ENCODE measurements around the gene KMT2B.

KMT2B gene

GRCh38 chr19:35692010-35692409 lies 25.8 kb upstream of the KMT2B start:
- Histone ChIP-seq H3K27ac (ENCODE audit: low read depth, low read length, severe bottlenecking) (no peak overlapping the region), H3K4me1 (ENCODE audit: control insufficient read depth, insufficient read depth, low read length, poor library complexity, severe bottlenecking) (no peaks in the 10 kb centered on the region), H3K9me3 (ENCODE audit: control insufficient read depth, low read length) (no peaks in the 10 kb centered on the region), H3K36me3 (ENCODE audit: control insufficient read depth, insufficient read depth, low read length) (no peaks in the 10 kb centered on the region), H3K4me3 (ENCODE audit: extremely low read depth, insufficient read depth, low read length, poor library complexity, severe bottlenecking) (no peak overlapping the region)
- WGBS, 2 experiments (ENCODE audit: insufficient coverage in 2 of 2) = 97 to 100% methylated on average over 5 to 9 of the region's 11 CpGs

DNA sequence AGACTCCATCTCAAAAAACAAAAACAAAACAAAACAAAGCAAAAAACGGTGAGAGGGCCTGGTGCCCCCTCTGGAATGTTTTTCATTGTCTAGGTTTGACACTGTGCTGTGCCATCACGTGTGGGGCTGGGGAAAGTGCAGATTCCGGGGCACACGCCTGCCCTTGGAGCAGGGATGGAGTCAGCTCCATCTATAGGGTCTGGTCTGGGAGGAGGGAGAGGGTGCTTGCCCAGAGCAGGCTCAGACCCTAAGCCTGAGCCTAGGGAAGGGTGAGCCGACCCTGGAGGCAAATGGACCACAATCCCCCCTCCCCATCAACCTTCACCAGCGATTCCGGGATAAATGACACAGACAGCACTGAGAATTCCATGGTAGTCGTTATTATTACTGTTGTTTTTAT lies 24.4 kb upstream of the KMT2B start:
- H3K36me3 ChIP-seq (ENCODE audit: control insufficient read depth, insufficient read depth, low read length) = no peaks in the 10 kb centered on the region
- no peak overlapping the region for H3K4me3 ChIP-seq (ENCODE audit: extremely low read depth, insufficient read depth, low read length, poor library complexity, severe bottlenecking)
- H3K9me3 ChIP-seq (ENCODE audit: control insufficient read depth, low read length) = no peaks in the 10 kb centered on the region
- WGBS, 2 experiments (ENCODE audit: insufficient coverage in 2 of 2) = 44 to 52% methylated on average over 2 of the region's 8 CpGs
- no peaks in the 10 kb centered on the region for H3K4me1 ChIP-seq (ENCODE audit: control insufficient read depth, insufficient read depth, low read length, poor library complexity, severe bottlenecking)
- H3K27ac ChIP-seq (ENCODE audit: low read depth, low read length, severe bottlenecking) = no peak overlapping the region

DNA sequence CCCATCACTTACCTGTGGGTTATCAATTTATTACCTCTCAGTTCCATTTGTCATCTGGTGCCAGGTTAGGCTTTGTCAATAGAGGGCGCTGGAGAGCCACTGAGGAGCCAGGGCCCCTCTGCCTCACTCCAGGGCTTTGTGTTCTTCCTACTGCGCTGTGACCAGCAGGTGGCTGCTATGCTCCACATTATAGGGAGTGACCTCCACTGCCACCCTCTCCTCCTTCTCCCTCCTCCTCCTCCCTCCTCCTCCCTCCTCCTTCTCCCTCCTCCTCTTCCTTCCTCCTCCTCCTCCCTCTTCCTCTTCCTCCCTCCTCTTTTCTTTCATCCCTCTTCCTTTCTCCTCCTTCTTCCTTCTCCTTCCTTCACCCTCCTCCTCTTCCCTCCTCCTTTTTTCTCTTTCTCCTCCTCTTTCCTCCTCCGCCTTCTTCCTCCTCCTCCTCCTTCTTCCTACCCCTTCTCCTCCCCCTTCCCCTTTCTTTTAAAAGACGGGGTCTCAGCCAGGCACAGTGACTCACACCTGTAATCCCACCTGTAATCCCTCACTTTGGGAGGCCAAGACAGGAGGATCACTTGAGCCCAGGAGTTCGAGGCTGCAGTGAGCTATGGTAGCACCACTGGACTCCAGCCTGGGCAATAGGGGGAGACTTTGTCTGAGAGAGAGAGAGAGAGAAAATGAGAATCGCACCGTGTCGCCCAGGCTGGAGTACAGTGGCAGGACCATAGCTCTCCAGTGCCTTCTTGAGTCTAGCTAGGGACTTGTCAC lies 23.8 kb upstream of the KMT2B start:
- 33 to 37% methylated on average over 2 to 6 of the region's 8 CpGs for WGBS, 2 experiments (ENCODE audit: insufficient coverage in 2 of 2)
- Histone ChIP-seq H3K27ac (ENCODE audit: low read depth, low read length, severe bottlenecking) (no peak overlapping the region), H3K4me3 (ENCODE audit: extremely low read depth, insufficient read depth, low read length, poor library complexity, severe bottlenecking) (no peak overlapping the region), H3K4me1 (ENCODE audit: control insufficient read depth, insufficient read depth, low read length, poor library complexity, severe bottlenecking) (no peaks in the 10 kb centered on the region), H3K36me3 (ENCODE audit: control insufficient read depth, insufficient read depth, low read length) (no peaks in the 10 kb centered on the region), H3K9me3 (ENCODE audit: control insufficient read depth, low read length) (no peaks in the 10 kb centered on the region)

DNA sequence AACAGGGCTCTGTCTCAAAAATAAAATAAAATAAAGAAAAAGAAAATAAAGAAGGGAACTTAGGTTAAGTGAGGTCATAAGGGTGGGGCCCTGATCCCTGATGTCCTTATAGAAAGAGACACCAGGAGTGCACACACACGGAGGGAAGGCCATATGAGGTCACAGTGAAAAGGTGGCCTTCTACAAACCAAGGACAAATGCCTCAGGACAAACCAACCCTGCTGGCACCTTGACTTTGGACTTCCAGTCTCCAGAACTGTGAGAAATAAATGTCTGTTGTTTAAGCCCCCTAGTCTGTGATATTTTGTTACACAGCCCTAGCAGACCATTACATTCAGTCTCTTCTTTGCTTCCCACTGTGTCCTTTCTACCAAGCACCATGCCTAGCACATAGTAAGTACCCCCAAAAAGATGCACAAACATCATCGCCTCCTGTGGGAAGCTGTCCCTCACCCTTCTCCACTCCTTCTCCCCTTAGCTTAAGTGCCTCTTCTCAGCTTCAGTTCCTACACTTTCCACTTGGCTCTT lies 21.8 kb upstream of the KMT2B start:
- 90% methylated on average over 2 of the region's 2 CpGs; no CpG with 5 or more reads in 1 of the 2 experiments for WGBS, 2 experiments (ENCODE audit: insufficient coverage in 2 of 2)

GRCh38 chr19:35696835-35697234 lies 21.0 kb upstream of the KMT2B start:
- Histone ChIP-seq H3K36me3 (ENCODE audit: control insufficient read depth, insufficient read depth, low read length) (no peaks in the 10 kb centered on the region), H3K9me3 (ENCODE audit: control insufficient read depth, low read length) (no peaks in the 10 kb centered on the region), H3K4me3 (ENCODE audit: extremely low read depth, insufficient read depth, low read length, poor library complexity, severe bottlenecking) (no peak overlapping the region), H3K4me1 (ENCODE audit: control insufficient read depth, insufficient read depth, low read length, poor library complexity, severe bottlenecking) (no peaks in the 10 kb centered on the region), H3K27ac (ENCODE audit: low read depth, low read length, severe bottlenecking) (no peak overlapping the region)
- WGBS, 2 experiments (ENCODE audit: insufficient coverage in 2 of 2) = 72 to 93% methylated on average over 4 of the region's 4 CpGs

More for the DNA sequence above, 21.8 kb upstream of the KMT2B start:
- Histone ChIP-seq H3K27ac (ENCODE audit: low read depth, low read length, severe bottlenecking) (no peak overlapping the region), H3K4me3 (ENCODE audit: extremely low read depth, insufficient read depth, low read length, poor library complexity, severe bottlenecking) (no peak overlapping the region), H3K36me3 (ENCODE audit: control insufficient read depth, insufficient read depth, low read length) (no peaks in the 10 kb centered on the region), H3K4me1 (ENCODE audit: control insufficient read depth, insufficient read depth, low read length, poor library complexity, severe bottlenecking) (no peaks in the 10 kb centered on the region), H3K9me3 (ENCODE audit: control insufficient read depth, low read length) (no peaks in the 10 kb centered on the region)

- no peaks in the 10 kb centered on the region for H3K9me3 ChIP-seq (ENCODE audit: control insufficient read depth, low read length)
- H3K36me3 ChIP-seq (ENCODE audit: control insufficient read depth, insufficient read depth, low read length) = no peaks in the 10 kb centered on the region
- no peak overlapping the region for H3K27ac ChIP-seq (ENCODE audit: low read depth, low read length, severe bottlenecking)
- no peaks in the 10 kb centered on the region for H3K4me1 ChIP-seq (ENCODE audit: control insufficient read depth, insufficient read depth, low read length, poor library complexity, severe bottlenecking)
- WGBS, 2 experiments (ENCODE audit: insufficient coverage in 2 of 2) = 1 to 2% methylated on average over 41 to 46 of the region's 50 CpGs
- peak overlapping the region; percentile 41 for H3K4me3 ChIP-seq (ENCODE audit: extremely low read depth, insufficient read depth, low read length, poor library complexity, severe bottlenecking)
These were observed 15.4 kb upstream of the KMT2B start for GRCh38 chr19:35702223-35703012.

DNA sequence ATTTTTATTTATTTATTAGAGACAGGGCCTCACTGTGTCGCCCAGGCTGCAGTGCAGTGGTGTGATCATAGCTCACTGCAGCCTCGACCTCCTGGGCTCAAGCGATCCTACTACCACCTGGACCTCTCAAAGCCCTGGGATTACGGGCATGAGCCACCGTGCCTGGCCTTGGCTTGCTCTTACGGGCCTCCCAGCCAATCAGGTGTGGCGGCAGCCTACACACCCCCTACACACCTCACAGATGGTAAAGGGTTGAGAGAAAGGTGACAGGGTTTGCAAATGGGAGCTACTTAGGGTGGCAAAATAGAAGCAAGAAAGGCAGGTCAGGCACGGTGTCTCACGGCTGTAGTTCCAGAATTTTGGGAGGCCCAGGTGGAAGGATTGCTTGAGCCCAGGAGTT lies 14.5 kb upstream of the KMT2B start:
- Histone ChIP-seq H3K9me3 (ENCODE audit: control insufficient read depth, low read length) (no peaks in the 10 kb centered on the region), H3K36me3 (ENCODE audit: control insufficient read depth, insufficient read depth, low read length) (no peaks in the 10 kb centered on the region), H3K4me1 (ENCODE audit: control insufficient read depth, insufficient read depth, low read length, poor library complexity, severe bottlenecking) (no peaks in the 10 kb centered on the region), H3K4me3 (ENCODE audit: extremely low read depth, insufficient read depth, low read length, poor library complexity, severe bottlenecking) (no peak overlapping the region), H3K27ac (ENCODE audit: low read depth, low read length, severe bottlenecking) (no peak overlapping the region)
- 57 to 70% methylated on average over 4 to 7 of the region's 9 CpGs for WGBS, 2 experiments (ENCODE audit: insufficient coverage in 2 of 2)

DNA sequence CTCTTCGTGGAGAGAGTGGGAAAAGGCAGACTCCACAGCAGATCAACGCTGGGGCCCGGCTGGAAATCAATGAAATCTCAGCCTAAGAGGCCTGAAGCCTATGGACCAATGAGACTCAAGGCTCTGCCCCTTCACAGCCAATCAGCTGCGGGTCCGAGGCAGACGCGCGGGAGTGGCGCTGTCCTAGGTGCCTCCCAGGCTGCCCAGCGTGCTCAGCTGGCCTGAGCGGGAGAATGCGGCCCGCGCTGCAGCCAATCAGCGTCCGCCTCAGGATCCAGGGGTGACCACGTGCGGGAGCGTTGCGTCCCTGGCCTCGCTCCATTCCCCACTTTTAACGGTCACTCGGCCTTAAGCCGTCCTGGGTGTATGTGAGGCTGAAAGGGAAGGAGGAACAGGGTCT lies 13.6 kb upstream of the KMT2B start, which contains the start of gene ZBTB32:
TSS of gene ZBTB32 (plus strand) at position 341 of the 400 bp plus-strand sequence. CDS start 10,069 bp downstream, outside the sequence.
- 32 to 33% methylated on average over 23 of the region's 24 CpGs for WGBS, 2 experiments (ENCODE audit: insufficient coverage in 2 of 2)
- Histone ChIP-seq H3K27ac (ENCODE audit: low read depth, low read length, severe bottlenecking) (no peak within 1 kb of the TSS), H3K36me3 (ENCODE audit: control insufficient read depth, insufficient read depth, low read length) (no peaks in the 10 kb centered on the region), H3K4me3 (ENCODE audit: extremely low read depth, insufficient read depth, low read length, poor library complexity, severe bottlenecking) (no peak within 1 kb of the TSS), H3K9me3 (ENCODE audit: control insufficient read depth, low read length) (no peaks in the 10 kb centered on the region), H3K4me1 (ENCODE audit: control insufficient read depth, insufficient read depth, low read length, poor library complexity, severe bottlenecking) (no peaks in the 10 kb centered on the region)

DNA sequence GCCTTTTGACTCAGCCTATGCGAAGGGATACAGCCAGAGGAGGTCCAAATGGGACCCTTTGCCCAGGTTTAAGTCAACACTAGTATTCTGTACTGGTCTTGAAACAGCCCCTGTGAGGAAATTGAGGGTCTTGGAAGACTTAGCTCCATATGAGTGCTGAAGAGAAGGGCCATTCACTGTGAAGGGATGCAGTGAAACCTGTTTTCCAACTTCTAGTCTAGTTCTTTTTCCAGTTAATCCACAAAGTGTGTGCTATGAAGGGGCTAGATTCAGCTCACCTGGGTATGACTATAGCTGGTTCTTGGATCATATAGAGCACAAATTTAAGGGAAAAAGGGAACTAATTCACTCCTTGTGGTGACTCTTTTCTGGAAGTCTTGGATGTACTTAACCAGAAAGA lies 9.4 kb upstream of the KMT2B start:
- peaks cover 4% of the 10 kb centered on the region for H3K4me1 ChIP-seq (ENCODE audit: control insufficient read depth, insufficient read depth, low read length, poor library complexity, severe bottlenecking)
- WGBS, 2 experiments (ENCODE audit: insufficient coverage in 2 of 2) = 67% methylated on average over 1 of the region's 1 CpG; no CpG with 5 or more reads in 1 of the 2 experiments
- no peaks in the 10 kb centered on the region for H3K9me3 ChIP-seq (ENCODE audit: control insufficient read depth, low read length)
- no peaks in the 10 kb centered on the region for H3K36me3 ChIP-seq (ENCODE audit: control insufficient read depth, insufficient read depth, low read length)
- no peak overlapping the region for H3K4me3 ChIP-seq (ENCODE audit: extremely low read depth, insufficient read depth, low read length, poor library complexity, severe bottlenecking)
- no peak overlapping the region for H3K27ac ChIP-seq (ENCODE audit: low read depth, low read length, severe bottlenecking)

- Histone ChIP-seq H3K36me3 (ENCODE audit: control insufficient read depth, insufficient read depth, low read length) (no peaks in the 10 kb centered on the region), H3K9me3 (ENCODE audit: control insufficient read depth, low read length) (no peaks in the 10 kb centered on the region), H3K27ac (ENCODE audit: low read depth, low read length, severe bottlenecking) (no peak overlapping the region), H3K4me3 (ENCODE audit: extremely low read depth, insufficient read depth, low read length, poor library complexity, severe bottlenecking) (no peak overlapping the region), H3K4me1 (ENCODE audit: control insufficient read depth, insufficient read depth, low read length, poor library complexity, severe bottlenecking) (peaks cover 8% of the 10 kb centered on the region)
- whole genome bisulfite sequencing, 2 experiments (ENCODE audit: insufficient coverage in 2 of 2) = 45 to 55% methylated on average over 6 to 8 of the region's 13 CpGs
These were observed 6.7 kb upstream of the KMT2B start for GRCh38 chr19:35710784-35711723.
